ENCODE data around the gene BBS9. TPM values are rescaled to one million over a fixed set of nuclear protein-coding genes. Genes with fewer than 3 reads are reported as not detected.

BBS9 gene
- polyA plus RNA-seq, 4 donors = 2.0 to 8.8 (median 3.0) TPM

GRCh38 chr7:33649476-33650441 lies 520.4 kb downstream of the BBS9 start:
- peaks cover 0 to 2% (median 0%) of the 10 kb centered on the region in 3 donors for H3K36me3 ChIP-seq (ENCODE audit: control insufficient read depth in 3 of 3, insufficient read depth in 2 of 3, low read depth in 1 of 3, low read length in 3 of 3)
- H3K27ac ChIP-seq (ENCODE audit: low read depth in 1 of 3, low read length in 2 of 3) = no peak overlapping the region
- H3K27me3 ChIP-seq (ENCODE audit: control insufficient read depth in 3 of 3, insufficient read depth in 3 of 3, low read length in 3 of 3) = no peaks in the 10 kb centered on the region
- H3K4me3 ChIP-seq (ENCODE audit: low read depth in 1 of 3, low read length in 3 of 3) = no peak overlapping the region
- DNase-seq (peak; percentile 22 to 62), FAIRE-seq (no peak)
- 67 to 77% (median 72%) methylated on average over 7 of the region's 7 CpGs for WGBS, 3 donors
- peaks cover 0 to 3% (median 2%) of the 10 kb centered on the region in 3 donors for H3K4me1 ChIP-seq (ENCODE audit: control insufficient read depth in 3 of 3, insufficient read depth in 2 of 3, low read depth in 1 of 3, low read length in 2 of 3)
- peaks cover 0 to 2% of the 10 kb centered on the region in 2 donors for H3K9me3 ChIP-seq (ENCODE audit: control insufficient read depth in 2 of 2, insufficient read depth in 1 of 2, low read depth in 1 of 2, low read length in 1 of 2)

GRCh38 chr7:33650828-33651227 lies 521.5 kb downstream of the BBS9 start:
- H3K4me3 ChIP-seq (ENCODE audit: low read depth in 1 of 3, low read length in 3 of 3) = no peak overlapping the region
- no peak overlapping the region for H3K27ac ChIP-seq (ENCODE audit: low read depth in 1 of 3, low read length in 2 of 3)
- no peaks in the 10 kb centered on the region for H3K27me3 ChIP-seq (ENCODE audit: control insufficient read depth in 3 of 3, insufficient read depth in 3 of 3, low read length in 3 of 3)
- peaks cover 0 to 3% (median 2%) of the 10 kb centered on the region in 3 donors for H3K4me1 ChIP-seq (ENCODE audit: control insufficient read depth in 3 of 3, insufficient read depth in 2 of 3, low read depth in 1 of 3, low read length in 2 of 3)
- FAIRE-seq (no peak), DNase-seq (no peak)
- H3K9me3 ChIP-seq (ENCODE audit: control insufficient read depth in 2 of 2, insufficient read depth in 1 of 2, low read depth in 1 of 2, low read length in 1 of 2) = peaks cover 0 to 2% of the 10 kb centered on the region in 2 donors
- peaks cover 0 to 2% (median 0%) of the 10 kb centered on the region in 3 donors for H3K36me3 ChIP-seq (ENCODE audit: control insufficient read depth in 3 of 3, insufficient read depth in 2 of 3, low read depth in 1 of 3, low read length in 3 of 3)
- WGBS, 3 donors = 94 to 96% (median 94%) methylated on average over 3 of the region's 3 CpGs

GRCh38 chr7:33651998-33652515 lies 522.7 kb downstream of the BBS9 start:
- Histone ChIP-seq H3K9me3 (ENCODE audit: control insufficient read depth in 2 of 2, insufficient read depth in 1 of 2, low read depth in 1 of 2, low read length in 1 of 2) (peaks cover 0 to 2% of the 10 kb centered on the region in 2 donors), H3K27ac (ENCODE audit: low read depth in 1 of 3, low read length in 2 of 3) (no peak overlapping the region), H3K36me3 (ENCODE audit: control insufficient read depth in 3 of 3, insufficient read depth in 2 of 3, low read depth in 1 of 3, low read length in 3 of 3) (no peaks in the 10 kb centered on the region), H3K4me3 (ENCODE audit: low read depth in 1 of 3, low read length in 3 of 3) (no peak overlapping the region), H3K27me3 (ENCODE audit: control insufficient read depth in 3 of 3, insufficient read depth in 3 of 3, low read length in 3 of 3) (no peaks in the 10 kb centered on the region), H3K4me1 (ENCODE audit: control insufficient read depth in 3 of 3, insufficient read depth in 2 of 3, low read depth in 1 of 3, low read length in 2 of 3) (peaks cover 0 to 3% (median 0%) of the 10 kb centered on the region in 3 donors)
- no peak for DNase-seq
- FAIRE-seq = no peak
- 74 to 82% (median 79%) methylated on average over 3 of the region's 3 CpGs for WGBS, 3 donors

GRCh38 chr7:33654676-33655075 lies 525.3 kb downstream of the BBS9 start:
- Histone ChIP-seq H3K27ac (ENCODE audit: low read depth in 1 of 3, low read length in 2 of 3) (no peak overlapping the region), H3K4me3 (ENCODE audit: low read depth in 1 of 3, low read length in 3 of 3) (no peak overlapping the region), H3K9me3 (ENCODE audit: control insufficient read depth in 2 of 2, insufficient read depth in 1 of 2, low read depth in 1 of 2, low read length in 1 of 2) (no peaks in the 10 kb centered on the region), H3K27me3 (ENCODE audit: control insufficient read depth in 3 of 3, insufficient read depth in 3 of 3, low read length in 3 of 3) (no peaks in the 10 kb centered on the region), H3K4me1 (ENCODE audit: control insufficient read depth in 3 of 3, insufficient read depth in 2 of 3, low read depth in 1 of 3, low read length in 2 of 3) (no peaks in the 10 kb centered on the region), H3K36me3 (ENCODE audit: control insufficient read depth in 3 of 3, insufficient read depth in 2 of 3, low read depth in 1 of 3, low read length in 3 of 3) (no peaks in the 10 kb centered on the region)
- WGBS, 3 donors = 32 to 66% (median 53%) methylated on average over 5 of the region's 5 CpGs
- FAIRE-seq (no peak), DNase-seq (no peak)

Other genes starting within 250 kb of the BBS9 start
- 10 to 100 TPM; 10.8 to 45.0 (median 14.4) TPM for gene KBTBD2, start 237.8 kb upstream of the BBS9 start, polyA plus RNA-seq
- gene FKBP9, start 172.1 kb upstream of the BBS9 start, polyA plus RNA-seq = 10 to 100 TPM in 2 of 4 donors, 1 to 10 TPM in 2; 8.1 to 69.6 (median 20.5) TPM
- 100 to 1,000 TPM in 1 of 4 donors, 10 to 100 TPM in 3; 40.1 to 108 (median 88.7) TPM for gene NT5C3A, start 66.8 kb upstream of the BBS9 start, polyA plus RNA-seq
- gene RP9, start 20.2 kb upstream of the BBS9 start, polyA plus RNA-seq = 10 to 100 TPM in 3 of 4 donors, 1 to 10 TPM in 1; 9.6 to 37.0 (median 26.4) TPM

Data from small intestine (tissue), 7 donors.